SH-SY5Y (cell line): Measurements from ENCODE around the gene PRDM16.

Experiments
- GATA2 ChIP-seq: IDR thresholded peaks from 2 replicates; pipeline ENCODE4 v1.6.1; 2011; ENCODE audit warnings: mild to moderate bottlenecking, low read depth, low read length
- GATA3 ChIP-seq: IDR thresholded peaks from 2 replicates; pipeline ENCODE4 v1.6.1; 2011; ENCODE audit warnings: low read depth, mild to moderate bottlenecking, low read length, moderate library complexity

- TF ChIP-seq GATA2 (no peak), GATA3 (no peak)
These were observed 314.7 kb downstream of the PRDM16 start for GRCh38 chr1:3383679-3384078.
